GM12878 (cell line): Measurements from ENCODE around the gene FNDC3B. TPM values are rescaled to one million over a fixed set of nuclear protein-coding genes. Genes with fewer than 3 reads are reported as not detected.

Experiments used
- ATAC-seq: fragments of 200-7000 bp; cut with Tn5 transposase; 3 replicates; pipeline ENCODE4 v1.9.1; 2020; ENCODE audit warnings: mild to moderate bottlenecking, moderate library complexity
- BruUV-seq: library from RNA; stranded (reverse); fragments of 400-500 nt; replicated peaks from 2 replicates; lab custom pipeline; 2021; lab: Mats Ljungman, UMichigan
- CTCF ChIA-PET: fragments of 300-600 bp; sonication (Branson Sonifier 250); formaldehyde crosslinking; extraction: SDS; loops from one replicate; lab custom pipeline; 2021; ENCODE audit warnings: inconsistent platforms; lab: Yijun Ruan, JAX
- POLR2A ChIA-PET: fragments of 350-600 bp; formaldehyde crosslinking; extraction: SDS; loops from one replicate; lab custom pipeline; 2021; ENCODE audit warnings: inconsistent platforms; lab: Charles Lee
- RAD21 ChIA-PET: fragments of 300-600 bp; sonication (Branson Sonifier 250); formaldehyde crosslinking; loops from one replicate; lab custom pipeline; 2023; ENCODE audit warnings: antibody characterized with exemption; ENCODE audit not compliant: unreplicated experiment; lab: Charles Lee
- SMC1A ChIA-PET: fragments of 300-600 bp; sonication (Branson Sonifier 250); formaldehyde crosslinking; loops from one replicate; lab custom pipeline; 2023; ENCODE audit not compliant: unreplicated experiment, uncharacterized antibody; lab: Charles Lee
- DNase-seq: peaks from one replicate; pipeline ENCODE4 v3.0.0-alpha.2; 2011; ENCODE audit warnings: low read depth, low spot score
- FAIRE-seq: peaks from 3 replicates; lab custom pipeline; 2011; peaks lifted over from hg19 to GRCh38; lab: Jason Lieb, UNC
- H2AFZ ChIP-seq: 2 replicates; pipeline ENCODE4 v1.6.0; 2011; ENCODE audit warnings: low read depth, low read length, control low read depth; ENCODE audit not compliant: control insufficient read depth
- H3K27ac ChIP-seq: 2 replicates; pipeline ENCODE4 v1.5.1; 2011; ENCODE audit warnings: control low read depth; ENCODE audit not compliant: control insufficient read depth, insufficient read depth
- H3K27me3 ChIP-seq, 2 experiments: replicated peaks in 1 of 2; 2 replicates each; pipeline versions ENCODE4 v1.6.0 to v1.6.1; 2011; ENCODE audit warnings: low read length in 1 of 2; ENCODE audit not compliant: control insufficient read depth in 2 of 2, insufficient read depth in 2 of 2
- H3K36me3 ChIP-seq, 2 experiments: 2 replicates each; pipeline ENCODE4 v1.5.1; 2011; ENCODE audit warnings: low read length in 1 of 2; ENCODE audit not compliant: control insufficient read depth in 2 of 2, insufficient read depth in 2 of 2
- H3K4me1 ChIP-seq: 2 replicates; pipeline ENCODE4 v1.6.1; 2011; ENCODE audit warnings: mild to moderate bottlenecking, low read length, moderate library complexity, mixed read lengths; ENCODE audit not compliant: control insufficient read depth, insufficient read depth
- H3K4me2 ChIP-seq: 2 replicates; pipeline ENCODE4 v1.6.0; 2011; ENCODE audit warnings: control low read depth; ENCODE audit not compliant: control insufficient read depth, insufficient read depth
- H3K4me3 ChIP-seq: fragments of 200-600 bp; sonication (generic); 2 replicates; pipeline ENCODE4 v1.5.1; 2016
- H3K79me2 ChIP-seq: 2 replicates; pipeline ENCODE4 v1.6.0; 2011; ENCODE audit warnings: low read length; ENCODE audit not compliant: control insufficient read depth, insufficient read depth
- H3K9ac ChIP-seq: 2 replicates; pipeline ENCODE4 v1.8.0; 2011; ENCODE audit warnings: low read length, control low read depth, mixed read lengths; ENCODE audit not compliant: control insufficient read depth, insufficient read depth
- H3K9me3 ChIP-seq: replicated peaks from 3 replicates; pipeline ENCODE4 v1.5.1; 2011; ENCODE audit warnings: mild to moderate bottlenecking, low read length; ENCODE audit not compliant: control insufficient read depth, insufficient read depth
- H4K20me1 ChIP-seq: 2 replicates; pipeline ENCODE4 v1.6.0; 2011; ENCODE audit not compliant: control insufficient read depth, insufficient read depth
- ATF3 ChIP-seq: IDR thresholded peaks from 2 replicates; pipeline ENCODE4 v1.6.1; 2011; ENCODE audit warnings: low read depth, mild to moderate bottlenecking, low read length, moderate library complexity, borderline replicate concordance; ENCODE audit errors: extremely low read depth
- BHLHE40 ChIP-seq, 2 experiments: fragments of 450-650 bp in 1 of 2; IDR thresholded peaks; 2 replicates each; pipeline ENCODE4 v1.6.1; 2011 to 2017; ENCODE audit warnings: low read depth in 2 of 2, borderline replicate concordance in 1 of 2, improper control_type of control experiment in 1 of 2, low read length in 1 of 2, mild to moderate bottlenecking in 1 of 2
- CBX5 ChIP-seq: sonication (generic); IDR thresholded peaks from 2 replicates; pipeline ENCODE4 v1.6.1; 2016; ENCODE audit warnings: low read depth, moderate library complexity, mild to moderate bottlenecking, inconsistent platforms
- DPF2 ChIP-seq: fragments of 450-650 bp; IDR thresholded peaks from 2 replicates; pipeline ENCODE4 v1.6.1; 2017; ENCODE audit warnings: mild to moderate bottlenecking
- JUND ChIP-seq: IDR thresholded peaks from 2 replicates; pipeline ENCODE4 v1.6.1; 2012; ENCODE audit warnings: low read depth, mild to moderate bottlenecking, low read length, improper control_type of control experiment, moderate library complexity
- LARP7 ChIP-seq: fragments of 450-650 bp; IDR thresholded peaks from 2 replicates; pipeline ENCODE4 v1.6.1; 2017; ENCODE audit warnings: mild to moderate bottlenecking
- POLR2A ChIP-seq: IDR thresholded peaks from 2 replicates; pipeline ENCODE4 v1.6.1; 2011; ENCODE audit warnings: low read depth, mild to moderate bottlenecking, low read length
- RB1 ChIP-seq: fragments of 450-650 bp; formaldehyde crosslinking; IDR thresholded peaks from 2 replicates; pipeline ENCODE4 v1.6.1; 2017; ENCODE audit warnings: mild to moderate bottlenecking, borderline replicate concordance
- RBBP5 ChIP-seq: fragments of 200-600 bp; sonication (generic); conservative IDR thresholded peaks from 2 replicates; pipeline ENCODE4 v1.6.1; 2016
- SREBF1 ChIP-seq: IDR thresholded peaks from 2 replicates; pipeline ENCODE4 v1.6.1; 2012; ENCODE audit warnings: mild to moderate bottlenecking, low read length
- USF1 ChIP-seq: IDR thresholded peaks from 2 replicates; pipeline ENCODE4 v1.6.1; 2011; ENCODE audit warnings: borderline replicate concordance, low read depth, mild to moderate bottlenecking, moderate library complexity, mixed read lengths, low read length; ENCODE audit not compliant: insufficient read depth; ENCODE audit errors: extremely low read length
- ZBTB33 ChIP-seq: fragments of 450-650 bp; IDR thresholded peaks from 2 replicates; pipeline ENCODE4 v1.6.1; 2017; ENCODE audit warnings: mild to moderate bottlenecking
- WGBS: methylation state at CpG from one replicate; pipeline ENCODE4 v1.1.6; 2016; ENCODE audit warnings: low lambda C conversion rate; ENCODE audit not compliant: insufficient replicate concordance, insufficient coverage; ENCODE audit errors: missing lambda C conversion rate; 5-methylcytosine and 5-hydroxymethylcytosine counted together
- in situ Hi-C: fragments of 300-500 bp; cut with MboI; formaldehyde crosslinking; loops from 9 replicates; pipeline ENCODE4 v1.14.3; 2018; ENCODE audit warnings: mixed read lengths
- intact Hi-C: fragments of 100-400 bp; cut with micrococcal nuclease; formaldehyde crosslinking; loops from one replicate; pipeline ENCODE4 v1.14.2; 2022; ENCODE audit not compliant: unreplicated experiment
- polyA plus RNA-seq, 11 experiments: library from polyadenylated mRNA; depleted of rRNA in 4 of 11; unstranded in 6 of 11; stranded (reverse) in 5 of 11; fragments of >200 nt; fragmentation: Nextera tagmentation in 4 of 11; fragmentation: Illumina TruSeq in 1 of 11; extraction: Ambion mirVana in 4 of 11; extraction: Trizol in 1 of 11; gene quantifications; 1 replicate in 1 of 11; 2 replicates in 10 of 11; pipeline versions ENCODE4 v1.2.1 to v1.2.3, GENCODE V29; 2011 to 2016; ENCODE audit warnings: inconsistent platforms in 2 of 11, missing spikeins in 2 of 11, low read depth in 1 of 11
- total RNA-seq, 4 experiments: library from RNA; depleted of rRNA in 3 of 4; stranded (reverse); fragments of >200 nt in 3 of 4; fragmentation: Illumina TruSeq in 1 of 4; extraction: Trizol in 1 of 4; gene quantifications; 2 replicates each; pipeline versions ENCODE4 v1.2.1 to v1.2.3, GENCODE V29; 2013 to 2021
- TF ChIP-seq, protein P1 (sequence below): IDR thresholded peaks from 2 replicates; pipeline ENCODE4 v1.6.1; 2012; ENCODE audit warnings: low read depth, low read length, improper control_type of control experiment
- TF ChIP-seq, protein P2 (sequence below): fragments of 450-650 bp; conservative IDR thresholded peaks from 2 replicates; pipeline ENCODE4 v1.6.1; 2017; ENCODE audit warnings: mild to moderate bottlenecking, moderate library complexity

FNDC3B gene
- total and polyA plus RNA-seq, 10 of the 15 experiments (the other 5 are each of a cell fraction or from before 2014, with no cell fraction given): 7.9 to 35.0 (median 18.5) TPM

DNA sequence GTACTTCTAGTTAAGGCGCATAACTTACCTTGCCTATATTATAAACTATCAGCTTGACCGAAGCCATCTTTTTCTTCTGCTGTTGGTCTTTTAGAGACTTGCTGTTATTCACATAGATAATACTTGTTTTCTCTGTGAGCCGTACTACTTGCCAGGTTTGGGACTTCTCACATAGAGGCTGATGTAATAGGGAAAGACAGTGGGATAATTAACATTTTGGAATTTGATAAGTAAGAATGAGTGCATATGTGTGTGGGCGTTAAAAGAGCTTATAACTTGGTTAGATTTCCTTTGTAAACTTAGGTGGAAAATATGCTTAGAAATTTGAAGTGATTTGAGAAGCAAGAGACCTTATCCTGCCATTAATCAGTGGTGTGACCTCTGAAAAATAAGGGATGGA is 47.8 kb downstream of the FNDC3B start (continued):
- TF ChIP-seq USF1 (no peak), CBX5 (no peak), BHLHE40 (IDR thresholded peaks at IDR 0.05; ENCODE audit: borderline replicate concordance in 1 of 2, low read depth in 2 of 2, low read length in 1 of 2) (no peak), POLR2A (no peak), JUND (no peak), RBBP5 (no peak), SREBF1 (no peak)
- TF ChIP-seq, protein P1, sequence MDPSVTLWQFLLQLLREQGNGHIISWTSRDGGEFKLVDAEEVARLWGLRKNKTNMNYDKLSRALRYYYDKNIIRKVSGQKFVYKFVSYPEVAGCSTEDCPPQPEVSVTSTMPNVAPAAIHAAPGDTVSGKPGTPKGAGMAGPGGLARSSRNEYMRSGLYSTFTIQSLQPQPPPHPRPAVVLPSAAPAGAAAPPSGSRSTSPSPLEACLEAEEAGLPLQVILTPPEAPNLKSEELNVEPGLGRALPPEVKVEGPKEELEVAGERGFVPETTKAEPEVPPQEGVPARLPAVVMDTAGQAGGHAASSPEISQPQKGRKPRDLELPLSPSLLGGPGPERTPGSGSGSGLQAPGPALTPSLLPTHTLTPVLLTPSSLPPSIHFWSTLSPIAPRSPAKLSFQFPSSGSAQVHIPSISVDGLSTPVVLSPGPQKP: no peak

GRCh38 chr3:172087602-172088580 is 48.5 kb downstream of the FNDC3B start:
- ChIA-PET RAD21 (interaction anchor here (0.6 to 2.6 kb wide), 13 partner anchors 12 to 95 kb away, joined by 3 to 11 read pairs (median 5); partner anchors contain the start of gene FNDC3B), SMC1A (interaction anchor here (0.6 to 15.1 kb wide), 18 partner anchors 8 to 244 kb away, joined by 3 to 169 read pairs (median 4); no protein-coding TSS in a partner anchor), POLR2A (interaction anchor here (0.7 to 1.9 kb wide), 5 partner anchors 8 to 33 kb away, joined by 3 to 5 read pairs (median 4); no protein-coding TSS in a partner anchor), CTCF (interaction anchor here (0.6 to 3.6 kb wide), 12 partner anchors 9 to 245 kb away, joined by 3 to 16 read pairs (median 4); no protein-coding TSS in a partner anchor)
- peak; percentile 87 for ATAC-seq
- no peak overlapping the region for H2AFZ ChIP-seq
- peaks cover 0 to 4% of the 10 kb centered on the region in 2 experiments; a peak in 3 of 4 replicates for H3K36me3 ChIP-seq
- intact Hi-C loops (no loop called here), in situ Hi-C loops (no loop called here)
- WGBS: 65% methylated on average over 7 of the region's 7 CpGs
- no peak overlapping the region for H3K9ac ChIP-seq
- H3K4me3 ChIP-seq: no peak overlapping the region
- H3K27ac ChIP-seq: no peak overlapping the region
- no peaks in the 10 kb centered on the region for H4K20me1 ChIP-seq
- peaks cover 17% of the 10 kb centered on the region for H3K4me1 ChIP-seq
- no peaks in the 10 kb centered on the region; the same call in 2 of the 3 replicates for H3K9me3 ChIP-seq
- peak overlapping the region; percentile 43; the same call in 1 of the 2 replicates for H3K4me2 ChIP-seq
- BruUV-seq: no TSS peak
- no peak for FAIRE-seq
- peak; percentile 45 for DNase-seq
- H3K27me3 ChIP-seq: no peaks in the 10 kb centered on the region
- H3K79me2 ChIP-seq: peaks cover 42% of the 10 kb centered on the region
- TF ChIP-seq, protein P2, sequence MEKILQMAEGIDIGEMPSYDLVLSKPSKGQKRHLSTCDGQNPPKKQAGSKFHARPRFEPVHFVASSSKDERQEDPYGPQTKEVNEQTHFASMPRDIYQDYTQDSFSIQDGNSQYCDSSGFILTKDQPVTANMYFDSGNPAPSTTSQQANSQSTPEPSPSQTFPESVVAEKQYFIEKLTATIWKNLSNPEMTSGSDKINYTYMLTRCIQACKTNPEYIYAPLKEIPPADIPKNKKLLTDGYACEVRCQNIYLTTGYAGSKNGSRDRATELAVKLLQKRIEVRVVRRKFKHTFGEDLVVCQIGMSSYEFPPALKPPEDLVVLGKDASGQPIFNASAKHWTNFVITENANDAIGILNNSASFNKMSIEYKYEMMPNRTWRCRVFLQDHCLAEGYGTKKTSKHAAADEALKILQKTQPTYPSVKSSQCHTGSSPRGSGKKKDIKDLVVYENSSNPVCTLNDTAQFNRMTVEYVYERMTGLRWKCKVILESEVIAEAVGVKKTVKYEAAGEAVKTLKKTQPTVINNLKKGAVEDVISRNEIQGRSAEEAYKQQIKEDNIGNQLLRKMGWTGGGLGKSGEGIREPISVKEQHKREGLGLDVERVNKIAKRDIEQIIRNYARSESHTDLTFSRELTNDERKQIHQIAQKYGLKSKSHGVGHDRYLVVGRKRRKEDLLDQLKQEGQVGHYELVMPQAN: no peak
- no peak for TF ChIP-seq ATF3
- no peak for TF ChIP-seq RB1
- no peak for TF ChIP-seq LARP7
- no peak for TF ChIP-seq DPF2
- TF ChIP-seq BHLHE40 (IDR thresholded peaks at IDR 0.05; ENCODE audit: borderline replicate concordance in 1 of 2, low read depth in 2 of 2, low read length in 1 of 2): peak in 1 of 2 experiments; percentile 59; a peak in 1 of 4 replicates
- no peak for TF ChIP-seq ZBTB33
